Muscle of leg (tissue), 11 donors: ENCODE data around the gene DHRSX. TPM values are rescaled to one million over a fixed set of nuclear protein-coding genes. Genes with fewer than 3 reads are reported as not detected.
"Not testable (repeated sequence)": the region's sequence is repeated elsewhere in the genome, so short reads cannot be mapped to it uniquely, and the experiment has no call there.

ENCODE experiments used
- DNase-seq: peaks from one replicate; pipeline ENCODE4 v3.0.0; 2013
- H3K27ac ChIP-seq: one replicate; pipeline ENCODE4 v1.5.1; 2013; ENCODE audit warnings: mild to moderate bottlenecking, low read length, control low read depth
- H3K27me3 ChIP-seq: one replicate; pipeline ENCODE4 v1.6.1; 2013; ENCODE audit warnings: low read length; ENCODE audit not compliant: control insufficient read depth, insufficient read depth
- H3K36me3 ChIP-seq: one replicate; pipeline ENCODE4 v1.6.1; 2013; ENCODE audit warnings: low read length; ENCODE audit not compliant: control insufficient read depth, insufficient read depth
- H3K4me1 ChIP-seq: one replicate; pipeline ENCODE4 v1.6.1; 2013; ENCODE audit warnings: low read length; ENCODE audit not compliant: control insufficient read depth, insufficient read depth
- H3K4me3 ChIP-seq: one replicate; pipeline ENCODE4 v1.5.1; 2013; ENCODE audit warnings: low read length, control low read depth
- H3K9me3 ChIP-seq: replicated peaks from 2 replicates; pipeline ENCODE4 v1.6.1; 2013; ENCODE audit warnings: low read depth, low read length; ENCODE audit not compliant: control insufficient read depth
- WGBS: methylation state at CpG from one replicate; pipeline ENCODE4 v1.1.5; 2013; ENCODE audit warnings: missing lambda C conversion rate; ENCODE audit not compliant: insufficient coverage; 5-methylcytosine and 5-hydroxymethylcytosine counted together
- polyA plus RNA-seq, 8 donors: library from polyadenylated mRNA; unstranded; fragments of 120-200 nt; gene quantifications; one replicate each; pipeline versions ENCODE4 v1.2.1 to v1.2.3, GENCODE V29; 2013; ENCODE audit warnings: inconsistent platforms in 1 of 8, low replicate concordance in 1 of 8; ENCODE audit not compliant: insufficient read length in 8 of 8, insufficient read depth in 1 of 8
- total RNA-seq: library from RNA; stranded (reverse); fragments of 120-200 nt; gene quantifications from one replicate; pipeline ENCODE4 v1.2.4, GENCODE V29; 2013

Gene DHRSX
- total and polyA plus RNA-seq, 9 donors, result 11.4 to 19.1 (median 14.4) TPM

- peaks cover 7% of the 10 kb centered on the region for H3K36me3 ChIP-seq
- no peak overlapping the region for H3K27ac ChIP-seq
- H3K4me1 ChIP-seq, result no peaks in the 10 kb centered on the region
- no peak for DNase-seq
- H3K27me3 ChIP-seq, result no peaks in the 10 kb centered on the region
- WGBS, result 56% methylated on average over 7 of the region's 7 CpGs
- H3K4me3 ChIP-seq, result no peak overlapping the region
- H3K9me3 ChIP-seq, result peaks cover 8% of the 10 kb centered on the region
These were observed 73.6 kb downstream of the DHRSX start for GRCh38 chrX:2427147-2427546.

GRCh38 chrX:2426289-2426882, 74.4 kb downstream of the DHRSX start:
- DNase-seq, result no peak
- H3K27ac ChIP-seq, result no peak overlapping the region
- H3K27me3 ChIP-seq, result no peaks in the 10 kb centered on the region
- H3K4me1 ChIP-seq, result no peaks in the 10 kb centered on the region
- H3K9me3 ChIP-seq, result peaks cover 8% of the 10 kb centered on the region
- no peak overlapping the region for H3K4me3 ChIP-seq
- H3K36me3 ChIP-seq, result peaks cover 7% of the 10 kb centered on the region

- Histone ChIP-seq H3K4me3 (no peak overlapping the region), H3K27ac (no peak overlapping the region), H3K9me3 (peaks cover 8% of the 10 kb centered on the region), H3K36me3 (peaks cover 7% of the 10 kb centered on the region), H3K4me1 (no peaks in the 10 kb centered on the region), H3K27me3 (no peaks in the 10 kb centered on the region)
- WGBS, result 79% methylated on average over 10 of the region's 13 CpGs
- DNase-seq, result no peak
These were observed 75.3 kb downstream of the DHRSX start for GRCh38 chrX:2425286-2426071.

GRCh38 chrX:2424317-2424716, 76.5 kb downstream of the DHRSX start:
- WGBS, result no CpG with 5 or more reads among the region's 2 CpGs
- H3K36me3 ChIP-seq, result peaks cover 7% of the 10 kb centered on the region

GRCh38 chrX:2423899-2424298, 76.9 kb downstream of the DHRSX start:
- H3K27me3 ChIP-seq, result no peaks in the 10 kb centered on the region
- DNase-seq, result no peak
- H3K4me1 ChIP-seq, result no peaks in the 10 kb centered on the region
- H3K27ac ChIP-seq, result no peak overlapping the region
- no peak overlapping the region for H3K4me3 ChIP-seq
- peaks cover 7% of the 10 kb centered on the region for H3K36me3 ChIP-seq
- WGBS, result 71% methylated on average over 4 of the region's 4 CpGs
- H3K9me3 ChIP-seq, result peaks cover 8% of the 10 kb centered on the region

More at GRCh38 chrX:2424317-2424716, 76.5 kb downstream of the DHRSX start:
- H3K27ac ChIP-seq, result no peak overlapping the region
- peaks cover 8% of the 10 kb centered on the region for H3K9me3 ChIP-seq
- H3K4me3 ChIP-seq, result no peak overlapping the region
- no peaks in the 10 kb centered on the region for H3K27me3 ChIP-seq
- H3K4me1 ChIP-seq, result no peaks in the 10 kb centered on the region
- DNase-seq, result no peak

- Histone ChIP-seq H3K9me3 (peaks cover 8% of the 10 kb centered on the region), H3K27me3 (no peaks in the 10 kb centered on the region), H3K4me3 (no peak overlapping the region), H3K27ac (no peak overlapping the region), H3K4me1 (no peaks in the 10 kb centered on the region), H3K36me3 (peaks cover 7% of the 10 kb centered on the region)
- no CpG with 5 or more reads among the region's 8 CpGs for WGBS
- no peak for DNase-seq
These were observed 77.5 kb downstream of the DHRSX start for GRCh38 chrX:2423282-2423681.

GRCh38 chrX:2419418-2419817, 81.4 kb downstream of the DHRSX start:
- H3K4me1 ChIP-seq, H3K9me3 ChIP-seq, DNase-seq, H3K4me3 ChIP-seq, H3K36me3 ChIP-seq, H3K27me3 ChIP-seq, H3K27ac ChIP-seq: not testable (repeated sequence)
- WGBS, result no CpG with 5 or more reads among the region's 7 CpGs

GRCh38 chrX:2418000-2418399, 82.8 kb downstream of the DHRSX start:
- Histone ChIP-seq H3K27me3 (no peaks in the 10 kb centered on the region), H3K27ac (no peak overlapping the region), H3K4me3 (no peak overlapping the region), H3K36me3 (no peaks in the 10 kb centered on the region), H3K9me3 (peaks cover 2% of the 10 kb centered on the region), H3K4me1 (no peaks in the 10 kb centered on the region)
- 100% methylated on average over 1 of the region's 2 CpGs for WGBS
- DNase-seq, result no peak

- Histone ChIP-seq H3K4me3 (no peak overlapping the region), H3K36me3 (no peaks in the 10 kb centered on the region), H3K27ac (no peak overlapping the region), H3K27me3 (no peaks in the 10 kb centered on the region), H3K9me3 (peaks cover 2% of the 10 kb centered on the region), H3K4me1 (no peaks in the 10 kb centered on the region)
- WGBS, result 83% methylated on average over 1 of the region's 1 CpG
- no peak for DNase-seq
These were observed 83.7 kb downstream of the DHRSX start for GRCh38 chrX:2416851-2417604.

GRCh38 chrX:2414384-2414783, 86.4 kb downstream of the DHRSX start:
- Histone ChIP-seq H3K36me3 (no peaks in the 10 kb centered on the region), H3K9me3 (peaks cover 2% of the 10 kb centered on the region), H3K27me3 (no peaks in the 10 kb centered on the region), H3K27ac (no peak overlapping the region), H3K4me1 (no peaks in the 10 kb centered on the region), H3K4me3 (no peak overlapping the region)
- no peak for DNase-seq
- WGBS, result 91% methylated on average over 2 of the region's 2 CpGs
